GM21825 (cell line): ENCODE measurements around the gene ISM1.

Experiments used
- ATAC-seq: cut with Tn5 transposase; IDR thresholded peaks from one replicate; pipeline ENCODE4 v1.9.1; 2021; ENCODE audit warnings: mild to moderate bottlenecking, moderate library complexity; ENCODE audit not compliant: unreplicated experiment

Gene ISM1

DNA sequence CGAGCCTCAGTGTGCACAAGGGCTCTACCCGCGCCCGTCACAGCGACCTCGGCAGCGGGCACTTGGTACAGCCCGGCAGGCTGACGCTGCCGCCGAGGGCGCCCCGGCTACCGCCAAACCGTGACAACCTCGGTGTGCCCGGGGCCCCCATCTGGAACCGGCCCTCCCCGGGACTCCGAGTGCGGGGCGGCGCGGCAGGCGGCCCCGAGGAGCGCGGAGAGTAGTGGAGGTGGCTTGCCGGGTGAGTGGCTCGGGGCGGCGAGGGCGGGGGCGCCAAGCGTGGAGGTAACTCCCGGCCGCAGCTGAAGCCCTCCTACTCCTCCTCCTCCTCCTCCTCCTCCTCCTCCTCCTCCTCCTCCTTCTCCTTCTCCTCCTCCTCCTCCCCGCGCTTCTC lies at the start of gene ISM1:
Gene ISM1, plus strand, starts transcription at position 371 of the 394 bp plus-strand sequence. CDS start 503 bp downstream, outside the sequence.
- peak; percentile 14 for ATAC-seq

GRCh38 chr20:13173201-13173600 lies 47.9 kb upstream of the ISM1 start:
- no peak for ATAC-seq

DNA sequence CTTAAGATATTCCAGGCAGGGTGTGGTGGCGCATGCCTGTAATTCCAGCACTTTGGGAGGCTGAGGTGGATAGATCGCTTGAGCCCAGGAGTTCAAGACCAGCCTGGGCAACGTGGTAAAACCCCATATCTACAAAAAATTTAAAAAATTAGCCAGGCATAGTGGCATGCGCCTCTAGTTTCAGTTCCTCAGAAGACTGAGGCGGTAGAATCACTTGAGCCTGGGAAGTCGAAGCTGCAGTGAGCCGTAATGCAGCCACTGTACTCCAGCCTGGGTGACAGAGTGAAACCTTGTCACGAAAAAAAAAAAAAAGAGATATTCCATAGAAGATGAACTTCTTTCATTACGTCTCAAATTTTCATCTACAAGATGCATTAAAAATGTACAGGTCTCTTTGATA lies 46.7 kb upstream of the ISM1 start:
- no peak for ATAC-seq

DNA sequence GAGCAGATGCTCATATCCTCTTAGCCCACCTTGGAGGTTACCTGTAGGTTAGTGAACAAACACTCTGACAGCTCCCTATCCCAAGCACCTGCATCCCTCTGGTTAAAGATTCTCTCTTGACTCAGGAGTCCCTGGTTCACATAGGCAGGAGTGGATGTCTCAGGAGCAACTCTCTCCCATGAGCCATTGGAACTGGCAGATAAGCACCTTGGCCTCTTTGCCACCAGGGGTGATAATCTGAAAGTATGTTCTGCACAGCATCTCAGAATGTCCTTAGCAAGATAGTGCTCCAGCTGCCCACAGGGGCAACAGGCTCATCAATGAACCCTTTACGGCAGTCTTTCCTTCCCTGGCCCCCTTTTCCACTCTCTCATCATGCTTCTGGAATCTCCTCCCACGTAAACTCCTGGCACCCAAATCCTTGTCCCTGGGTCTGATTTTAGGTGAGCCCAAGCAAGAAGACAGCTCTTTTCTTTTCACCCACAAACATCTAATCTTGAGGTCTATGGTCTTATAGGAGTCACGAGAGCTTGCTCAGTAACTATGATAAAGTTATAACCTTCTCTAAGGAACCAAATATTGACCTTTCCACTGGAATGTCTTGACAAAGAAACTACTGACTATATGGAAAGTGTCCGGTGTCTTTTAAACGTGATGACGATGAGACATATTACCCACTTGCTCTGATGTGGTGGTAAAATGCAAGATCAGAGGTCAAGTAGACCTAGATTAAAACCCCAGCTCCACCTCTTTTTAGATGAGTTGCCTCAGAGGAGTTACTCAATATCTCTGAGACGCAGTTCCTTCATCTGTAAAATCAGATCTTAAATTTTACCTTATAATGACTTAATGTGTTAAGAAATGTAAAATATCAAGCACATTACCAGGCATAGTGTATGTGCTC lies 39.8 kb upstream of the ISM1 start:
- no peak for ATAC-seq

- no peak for ATAC-seq
These were observed 38.1 kb upstream of the ISM1 start for GRCh38 chr20:13183005-13183404.

- ATAC-seq: no peak
These were observed 34.9 kb upstream of the ISM1 start for GRCh38 chr20:13186043-13186774.

DNA sequence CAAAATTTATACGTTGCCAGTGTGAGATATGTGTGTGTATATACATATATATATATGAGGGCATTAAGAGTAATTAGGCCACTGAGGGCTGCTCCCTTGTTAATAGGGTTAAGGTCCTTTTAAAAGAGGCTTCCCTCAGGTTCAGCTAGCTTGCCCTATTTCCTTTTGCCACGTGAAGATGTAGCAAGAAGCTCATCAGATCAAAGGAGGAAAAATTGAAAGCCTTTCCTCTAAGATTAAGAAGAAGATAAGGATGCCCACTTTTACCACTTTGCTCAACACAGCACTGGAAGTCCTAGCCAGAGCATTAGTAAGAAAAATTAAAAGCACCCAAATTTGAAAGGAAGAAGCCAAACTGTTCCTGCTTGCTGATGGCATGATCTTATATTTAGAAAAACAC lies 33.2 kb upstream of the ISM1 start:
- no peak for ATAC-seq

GRCh38 chr20:13199279-13199678 lies 21.8 kb upstream of the ISM1 start:
- no peak for ATAC-seq

- ATAC-seq: no peak
These were observed 20.1 kb upstream of the ISM1 start for GRCh38 chr20:13200767-13201500.

- ATAC-seq: no peak
These were observed 18.5 kb upstream of the ISM1 start for GRCh38 chr20:13202565-13202964.

GRCh38 chr20:13205425-13205824 lies 15.6 kb upstream of the ISM1 start:
- no peak for ATAC-seq

DNA sequence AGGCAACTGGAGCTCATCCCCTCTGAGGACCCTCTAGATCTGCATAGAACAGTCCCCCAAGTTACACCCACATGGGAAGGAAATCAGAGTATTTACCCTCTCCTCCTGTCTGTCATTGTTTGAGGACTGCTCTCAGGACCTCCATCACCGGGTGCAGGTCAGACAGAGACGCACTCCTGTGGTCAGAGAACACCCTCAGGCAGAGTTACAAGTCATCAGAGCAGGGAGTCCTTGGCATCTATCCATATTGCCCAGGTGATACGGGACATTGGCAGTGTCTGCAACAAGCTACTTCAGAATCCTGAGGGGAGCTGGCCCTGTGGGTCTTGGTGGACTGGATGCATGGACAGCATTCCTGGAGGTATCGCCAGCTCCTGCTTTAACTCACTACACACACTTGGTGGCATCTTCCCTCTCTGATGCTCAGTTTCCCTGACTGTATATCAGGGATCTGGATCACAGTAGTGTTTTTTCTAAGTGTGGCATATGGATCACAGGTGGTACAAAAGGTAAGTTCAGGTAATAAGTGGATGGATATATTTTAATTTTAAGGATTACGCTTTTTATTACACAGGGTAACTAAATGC lies 15.1 kb upstream of the ISM1 start:
- ATAC-seq: no peak

GRCh38 chr20:13207016-13207415 lies 14.1 kb upstream of the ISM1 start:
- ATAC-seq: no peak

GRCh38 chr20:13211956-13212618 lies 9.0 kb upstream of the ISM1 start:
- no peak for ATAC-seq

DNA sequence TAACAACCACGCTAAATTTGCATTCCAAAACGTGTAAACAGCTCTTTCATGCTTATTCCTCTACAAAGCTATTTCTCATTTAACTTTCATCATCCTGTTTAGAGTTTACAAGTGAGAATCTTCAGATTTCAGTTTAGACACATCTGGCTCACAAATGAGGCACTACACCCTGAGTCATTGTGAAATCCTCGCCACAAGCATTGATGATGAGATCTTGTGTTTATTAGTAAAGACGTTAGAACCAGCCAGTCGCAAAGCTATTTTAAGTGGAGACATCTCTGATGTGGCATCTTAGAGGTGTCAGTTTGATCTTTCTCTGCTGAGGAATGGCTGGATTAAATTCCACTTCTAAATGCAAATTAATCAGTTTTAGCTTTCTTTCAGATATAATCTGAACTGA lies 8.3 kb upstream of the ISM1 start:
- no peak for ATAC-seq

- no peak for ATAC-seq
These were observed 7.7 kb upstream of the ISM1 start for GRCh38 chr20:13213335-13213734.

- no peak for ATAC-seq
These were observed 4.5 kb upstream of the ISM1 start for GRCh38 chr20:13216533-13216932.

- ATAC-seq: no peak
These were observed 1.5 kb upstream of the ISM1 start for GRCh38 chr20:13219327-13220193.

DNA sequence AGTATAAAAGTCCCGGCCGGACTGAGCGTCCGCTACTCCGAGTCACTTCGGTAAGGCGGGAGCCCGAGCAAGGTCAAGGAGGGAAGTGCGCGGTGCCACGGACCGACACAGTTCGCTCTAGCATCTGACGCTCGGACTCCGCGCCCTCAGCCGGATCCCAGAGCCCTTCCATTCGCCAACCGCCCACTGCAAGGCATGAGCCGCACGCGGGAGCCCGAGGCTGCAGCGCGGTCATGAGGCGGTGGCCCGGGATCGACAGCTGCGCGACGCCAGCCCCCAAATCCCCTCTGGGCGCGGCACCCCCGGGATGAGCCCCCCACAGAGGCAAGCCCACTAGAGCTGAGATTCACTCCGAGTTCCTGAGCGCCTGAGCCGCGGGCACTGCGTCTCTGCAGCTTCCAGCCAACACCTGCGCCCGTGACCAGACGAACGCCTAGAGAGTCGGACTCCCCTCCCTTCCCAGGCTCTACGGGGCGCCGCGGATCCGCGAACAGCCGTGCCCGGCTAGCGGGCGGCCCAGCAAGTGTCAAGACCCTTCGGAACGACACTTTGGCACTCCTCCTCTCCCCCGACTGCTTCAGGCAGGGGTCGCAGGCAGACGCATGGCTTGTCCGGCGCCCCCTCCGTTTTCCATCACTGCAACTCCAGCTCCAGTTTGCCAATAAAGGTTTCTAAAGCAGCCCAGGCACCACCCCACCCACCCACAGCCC lies 725 bp upstream of the ISM1 start:
- no peak for ATAC-seq
